HepG2 (cell line): ENCODE measurements around the gene CEBPA. TPM values are rescaled to one million over a fixed set of nuclear protein-coding genes. Genes with fewer than 3 reads are reported as not detected.

Source experiments
- ATAC-seq: fragments of 200-7000 bp; cut with Tn5 transposase; 3 replicates; pipeline ENCODE4 v1.9.1; 2020; ENCODE audit warnings: mild to moderate bottlenecking, moderate library complexity
- BruUV-seq: library from RNA; stranded (reverse); fragments of 400-500 nt; replicated peaks from 2 replicates; lab custom pipeline; 2021; lab: Mats Ljungman, UMichigan
- CTCF ChIA-PET: fragments of 300-600 bp; formaldehyde crosslinking; extraction: SDS; loops from one replicate; lab custom pipeline; 2021; ENCODE audit warnings: low total read pairs, inconsistent platforms, low intra/inter-chr PET ratio; lab: Yijun Ruan, JAX
- POLR2A ChIA-PET: fragments of 350-600 bp; sonication (Branson Sonifier 250); formaldehyde crosslinking; loops from one replicate; lab custom pipeline; 2020; ENCODE audit warnings: antibody characterized with exemption, inconsistent platforms; lab: Yijun Ruan, JAX
- DNase-seq: peaks from one replicate; pipeline ENCODE4 v3.0.0-alpha.2; 2015; ENCODE audit warnings: low spot score
- FAIRE-seq: peaks from 3 replicates; lab custom pipeline; 2011; peaks lifted over from hg19 to GRCh38; lab: Jason Lieb, UNC
- H2AFZ ChIP-seq: one replicate; pipeline ENCODE4 v1.6.1; 2011; ENCODE audit warnings: low read length, inconsistent platforms
- H3K27ac ChIP-seq: fragments of 300-600 bp; 3 replicates; pipeline ENCODE4 v1.8.0; 2011; ENCODE audit warnings: mixed run types, mild to moderate bottlenecking, mixed read lengths, low read length, inconsistent platforms; ENCODE audit not compliant: insufficient read depth; ENCODE audit errors: extremely low read length
- H3K27me3 ChIP-seq, 2 experiments: fragments of 200-600 bp in 1 of 2; 2 replicates in 1 of 2; 3 replicates in 1 of 2; pipeline versions ENCODE4 v1.6.0 to v1.8.0; 2011; ENCODE audit warnings: low read length in 2 of 2, mild to moderate bottlenecking in 2 of 2, moderate library complexity in 2 of 2, inconsistent platforms in 1 of 2; ENCODE audit not compliant: insufficient read depth in 2 of 2, control insufficient read depth in 1 of 2
- H3K36me3 ChIP-seq, 2 experiments: fragments of 200-600 bp in 1 of 2; replicated peaks in 1 of 2; 2 replicates in 1 of 2; 3 replicates in 1 of 2; pipeline versions ENCODE4 v1.5.1 to v1.8.0; 2011; ENCODE audit warnings: low read length in 2 of 2, inconsistent platforms in 1 of 2; ENCODE audit not compliant: insufficient read depth in 2 of 2, control insufficient read depth in 1 of 2
- H3K4me1 ChIP-seq: 2 replicates; pipeline ENCODE4 v1.5.1; 2012; ENCODE audit warnings: low read length, inconsistent platforms; ENCODE audit not compliant: insufficient read depth
- H3K4me2 ChIP-seq: 2 replicates; pipeline ENCODE4 v1.6.0; 2011; ENCODE audit warnings: low read depth, low read length, inconsistent platforms
- H3K4me3 ChIP-seq, 3 experiments: fragments of 200-600 bp in 1 of 3; sonication (generic), shearing (Covaris generic) in 1 of 3; replicated peaks in 1 of 3; 2 replicates each; pipeline ENCODE4 v1.5.1; 2011 to 2016; ENCODE audit warnings: low read length in 3 of 3, inconsistent platforms in 2 of 3, low read depth in 2 of 3, mild to moderate bottlenecking in 2 of 3, control low read depth in 1 of 3, mixed read lengths in 1 of 3; ENCODE audit not compliant: insufficient read depth in 1 of 3
- H3K79me2 ChIP-seq: one replicate; pipeline ENCODE4 v1.6.1; 2011; ENCODE audit warnings: low read length, inconsistent platforms; ENCODE audit not compliant: insufficient read depth
- H3K9ac ChIP-seq: 2 replicates; pipeline ENCODE4 v1.6.0; 2011; ENCODE audit warnings: mild to moderate bottlenecking, low read depth, low read length, inconsistent platforms; ENCODE audit not compliant: insufficient read depth
- H3K9me3 ChIP-seq: 2 replicates; pipeline ENCODE4 v1.5.1; 2012; ENCODE audit warnings: mild to moderate bottlenecking, low read length
- H4K20me1 ChIP-seq: 2 replicates; pipeline ENCODE4 v1.6.0; 2011; ENCODE audit warnings: inconsistent platforms, mild to moderate bottlenecking, low read length, moderate library complexity; ENCODE audit not compliant: insufficient read depth
- AGO1 ChIP-seq: fragments of 200-400 bp; formaldehyde crosslinking; IDR thresholded peaks from 2 replicates; pipeline ENCODE4 v1.6.1; 2017; ENCODE audit warnings: mild to moderate bottlenecking, low read depth, low read length, moderate library complexity; ENCODE audit not compliant: poor library complexity, severe bottlenecking
- CCDC6 ChIP-seq: sonication (generic); formaldehyde crosslinking; IDR thresholded peaks from 2 replicates; pipeline ENCODE4 v1.8.1; 2022; ENCODE audit warnings: mild to moderate bottlenecking, missing genetic modification reagents, moderate library complexity
- DR1 ChIP-seq: sonication (generic); formaldehyde crosslinking; IDR thresholded peaks from 2 replicates; pipeline ENCODE4 v1.8.0; 2021; ENCODE audit warnings: mild to moderate bottlenecking, missing genetic modification reagents, inconsistent platforms
- SNAPC4 ChIP-seq: sonication (generic); formaldehyde crosslinking; IDR thresholded peaks from 2 replicates; pipeline ENCODE4 v1.4.0; 2020; ENCODE audit warnings: mild to moderate bottlenecking, missing genetic modification reagents
- ZNF354B ChIP-seq: sonication (generic); formaldehyde crosslinking; IDR thresholded peaks from 2 replicates; pipeline ENCODE4 v1.8.0; 2022; ENCODE audit warnings: mild to moderate bottlenecking, missing genetic modification reagents
- ZNF564 ChIP-seq: sonication (generic); formaldehyde crosslinking; IDR thresholded peaks from 2 replicates; pipeline ENCODE4 v1.8.1; 2023; ENCODE audit warnings: mild to moderate bottlenecking, missing genetic modification reagents
- ZNF609 ChIP-seq: sonication (generic); formaldehyde crosslinking; IDR thresholded peaks from 2 replicates; pipeline ENCODE4 v1.4.0; 2020; ENCODE audit warnings: mild to moderate bottlenecking, missing genetic modification reagents, borderline replicate concordance
- ZNF691 ChIP-seq: sonication (generic); formaldehyde crosslinking; IDR thresholded peaks from 2 replicates; pipeline ENCODE4 v1.4.0; 2020; ENCODE audit warnings: missing genetic modification reagents, low read depth, mild to moderate bottlenecking, borderline replicate concordance
- WGBS: methylation state at CpG from one replicate; pipeline ENCODE4 v1.1.6; 2017; ENCODE audit warnings: low lambda C conversion rate; 5-methylcytosine and 5-hydroxymethylcytosine counted together
- in situ Hi-C: cut with HindIII; loops from 2 replicates; pipeline ENCODE4 v1.10.0; 2017; ENCODE audit warnings: low pct_unique_long_range_greater_than_20kb; ENCODE audit not compliant: extremely low pct_ligation_motif_present
- intact Hi-C: fragments of 100-400 bp; cut with micrococcal nuclease; formaldehyde crosslinking; loops from one replicate; pipeline ENCODE4 v1.10.0; 2022; ENCODE audit not compliant: unreplicated experiment
- polyA plus RNA-seq, 8 experiments: library from polyadenylated mRNA; depleted of rRNA in 3 of 8; stranded (reverse) in 7 of 8; unstranded in 1 of 8; fragments of >200 nt; fragmentation: Illumina TruSeq in 4 of 8; extraction: Trizol in 4 of 8; gene quantifications; 2 replicates each; pipeline versions ENCODE4 v1.2.1 to v1.2.3, GENCODE V29; 2011 to 2016; ENCODE audit warnings: low read depth in 4 of 8, missing spikeins in 1 of 8, mixed read lengths in 1 of 8; ENCODE audit not compliant: insufficient read depth in 1 of 8
- total RNA-seq, 5 experiments: library from RNA; depleted of rRNA; stranded (reverse); fragments of >200 nt; fragmentation: Illumina TruSeq; extraction: Trizol; gene quantifications; 2 replicates each; pipeline ENCODE4 v1.2.3, GENCODE V29; 2016; ENCODE audit warnings: low read depth in 1 of 5

CEBPA gene
- total and polyA plus RNA-seq, 2 of the 13 experiments (the other 11 are each of a cell fraction or from before 2014, with no cell fraction given), result 24.8 to 103 TPM

GRCh38 chr19:33345163-33345562 is 42.8 kb upstream of the CEBPA start:
- no TSS peak for BruUV-seq
- POLR2A ChIA-PET, result no interaction called here
- no peak for TF ChIP-seq ZNF564
- TF ChIP-seq CCDC6, result no peak
- TF ChIP-seq ZNF354B (CRISPR knock-in tag), result no peak
- no peak overlapping the region for H3K4me2 ChIP-seq
- no peaks in the 10 kb centered on the region for H4K20me1 ChIP-seq
- 83% methylated on average over 6 of the region's 6 CpGs for WGBS
- ATAC-seq, result no peak
- no peaks in the 10 kb centered on the region for H3K36me3 ChIP-seq
- no peaks in the 10 kb centered on the region for H3K79me2 ChIP-seq
- no peak overlapping the region for H2AFZ ChIP-seq
- H3K9me3 ChIP-seq, result no peaks in the 10 kb centered on the region
- peaks cover 46% of the 10 kb centered on the region for H3K4me1 ChIP-seq
- CTCF ChIA-PET, result no interaction called here
- H3K9ac ChIP-seq, result no peak overlapping the region
- H3K27me3 ChIP-seq, result no peaks in the 10 kb centered on the region
- FAIRE-seq, result no peak
- intact Hi-C loops, result no loop called here
- no peak overlapping the region for H3K4me3 ChIP-seq
- DNase-seq, result no peak
- in situ Hi-C loops, result no loop called here
- no peak overlapping the region for H3K27ac ChIP-seq

GRCh38 chr19:33344573-33344925 is 42.2 kb upstream of the CEBPA start:
- no TSS peak for BruUV-seq
- FAIRE-seq (no peak), ATAC-seq (no peak), DNase-seq (no peak)
- Histone ChIP-seq H3K79me2 (no peaks in the 10 kb centered on the region), H3K36me3 (no peaks in the 10 kb centered on the region), H3K4me3 (no peak overlapping the region), H4K20me1 (no peaks in the 10 kb centered on the region), H3K27me3 (no peaks in the 10 kb centered on the region), H3K9ac (no peak overlapping the region), H2AFZ (no peak overlapping the region), H3K4me2 (no peak overlapping the region), H3K27ac (no peak overlapping the region), H3K9me3 (no peaks in the 10 kb centered on the region), H3K4me1 (peaks cover 40% of the 10 kb centered on the region)
- intact Hi-C loops (no loop called here), in situ Hi-C loops (no loop called here)
- CTCF ChIA-PET, result no interaction called here
- POLR2A ChIA-PET, result no interaction called here
- WGBS, result 43% methylated on average over 4 of the region's 4 CpGs
- TF ChIP-seq ZNF609 (CRISPR knock-in tag) (no peak), AGO1 (no peak), SNAPC4 (CRISPR knock-in tag) (no peak), DR1 (no peak), ZNF691 (no peak)
